Tibial nerve (tissue), 3 donors: ENCODE measurements around the gene CTDSPL.

Experiments used
- POLR2A ChIP-seq, 2 donors: fragments of 450-650 bp; IDR thresholded peaks; one replicate each; pipeline ENCODE4 v1.6.1; 2017; ENCODE audit warnings: antibody characterized with exemption in 2 of 2, mild to moderate bottlenecking in 2 of 2, moderate library complexity in 2 of 2
- TF ChIP-seq, protein P1 (sequence below), 5 experiments: fragments of 200-600 bp in 3 of 5; fragments of 450-650 bp in 2 of 5; sonication (generic) in 3 of 5; IDR thresholded peaks; one replicate each; pipeline ENCODE4 v1.5.1; 2016 to 2019; ENCODE audit warnings: antibody characterized with exemption in 5 of 5, mild to moderate bottlenecking in 3 of 5, moderate library complexity in 2 of 5

DNA sequence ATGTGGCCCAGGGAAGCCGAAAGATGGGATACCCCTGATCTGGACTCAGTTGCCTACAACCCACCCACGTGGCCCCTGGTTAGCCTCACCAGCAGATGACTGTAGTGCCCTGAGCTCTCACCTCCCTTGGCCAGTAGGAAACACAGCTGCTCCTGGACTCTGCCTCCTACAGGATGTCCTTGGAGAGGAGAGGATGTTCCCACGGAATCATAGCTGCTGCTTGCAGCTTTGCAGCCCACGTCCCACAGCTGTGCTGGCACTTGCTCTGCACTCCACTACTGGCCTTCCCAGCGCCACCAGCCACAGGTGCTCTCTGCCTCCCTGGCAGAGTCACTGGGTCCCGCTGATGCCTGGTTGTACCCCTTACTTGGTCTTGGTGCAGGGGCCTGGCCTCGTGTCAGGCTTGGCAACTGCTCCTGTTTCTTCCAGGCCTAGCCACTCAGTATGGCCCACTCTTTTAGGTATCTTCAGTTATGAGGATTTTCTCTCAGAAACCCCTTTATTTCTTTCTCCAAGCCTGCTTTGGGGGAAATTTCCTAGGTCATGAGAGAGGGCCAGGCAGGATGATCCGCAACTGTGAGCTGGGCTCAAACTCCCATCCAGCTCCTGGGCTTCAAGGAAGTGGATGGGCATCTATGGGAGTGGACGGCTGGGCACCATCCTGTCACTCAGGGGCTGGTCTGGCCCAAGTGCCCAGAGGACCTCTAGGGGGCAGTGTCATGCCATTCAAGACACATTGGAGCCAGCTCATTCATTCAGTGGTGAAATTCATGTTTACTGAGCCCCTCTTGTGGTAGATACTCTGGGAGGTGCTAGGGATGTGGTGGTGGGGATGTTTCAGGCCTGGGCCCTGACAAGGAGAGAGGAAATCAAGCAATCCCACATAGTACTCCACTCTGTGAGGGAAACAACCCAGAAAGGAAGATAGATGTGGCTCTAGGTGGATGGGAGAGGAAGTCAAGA lies 112.7 kb downstream of the CTDSPL start:
- no peak for TF ChIP-seq POLR2A (IDR thresholded peaks at IDR 0.05)
- TF ChIP-seq, protein P1, sequence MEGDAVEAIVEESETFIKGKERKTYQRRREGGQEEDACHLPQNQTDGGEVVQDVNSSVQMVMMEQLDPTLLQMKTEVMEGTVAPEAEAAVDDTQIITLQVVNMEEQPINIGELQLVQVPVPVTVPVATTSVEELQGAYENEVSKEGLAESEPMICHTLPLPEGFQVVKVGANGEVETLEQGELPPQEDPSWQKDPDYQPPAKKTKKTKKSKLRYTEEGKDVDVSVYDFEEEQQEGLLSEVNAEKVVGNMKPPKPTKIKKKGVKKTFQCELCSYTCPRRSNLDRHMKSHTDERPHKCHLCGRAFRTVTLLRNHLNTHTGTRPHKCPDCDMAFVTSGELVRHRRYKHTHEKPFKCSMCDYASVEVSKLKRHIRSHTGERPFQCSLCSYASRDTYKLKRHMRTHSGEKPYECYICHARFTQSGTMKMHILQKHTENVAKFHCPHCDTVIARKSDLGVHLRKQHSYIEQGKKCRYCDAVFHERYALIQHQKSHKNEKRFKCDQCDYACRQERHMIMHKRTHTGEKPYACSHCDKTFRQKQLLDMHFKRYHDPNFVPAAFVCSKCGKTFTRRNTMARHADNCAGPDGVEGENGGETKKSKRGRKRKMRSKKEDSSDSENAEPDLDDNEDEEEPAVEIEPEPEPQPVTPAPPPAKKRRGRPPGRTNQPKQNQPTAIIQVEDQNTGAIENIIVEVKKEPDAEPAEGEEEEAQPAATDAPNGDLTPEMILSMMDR (IDR thresholded peaks at IDR 0.05), result peak; percentile 63 to 77 (median 69)
